GM19468 (cell line): ENCODE measurements around the gene SCAF8.
"Not testable (repeated sequence)": the region's sequence is repeated elsewhere in the genome, so short reads cannot be mapped to it uniquely, and the experiment has no call there.

Experiments
- ATAC-seq: cut with Tn5 transposase; IDR thresholded peaks from one replicate; pipeline ENCODE4 v1.9.1; 2021; ENCODE audit warnings: mild to moderate bottlenecking, moderate library complexity, moderate number of reproducible peaks; ENCODE audit not compliant: unreplicated experiment; ENCODE audit errors: extremely low read depth

SCAF8 gene, protein sequence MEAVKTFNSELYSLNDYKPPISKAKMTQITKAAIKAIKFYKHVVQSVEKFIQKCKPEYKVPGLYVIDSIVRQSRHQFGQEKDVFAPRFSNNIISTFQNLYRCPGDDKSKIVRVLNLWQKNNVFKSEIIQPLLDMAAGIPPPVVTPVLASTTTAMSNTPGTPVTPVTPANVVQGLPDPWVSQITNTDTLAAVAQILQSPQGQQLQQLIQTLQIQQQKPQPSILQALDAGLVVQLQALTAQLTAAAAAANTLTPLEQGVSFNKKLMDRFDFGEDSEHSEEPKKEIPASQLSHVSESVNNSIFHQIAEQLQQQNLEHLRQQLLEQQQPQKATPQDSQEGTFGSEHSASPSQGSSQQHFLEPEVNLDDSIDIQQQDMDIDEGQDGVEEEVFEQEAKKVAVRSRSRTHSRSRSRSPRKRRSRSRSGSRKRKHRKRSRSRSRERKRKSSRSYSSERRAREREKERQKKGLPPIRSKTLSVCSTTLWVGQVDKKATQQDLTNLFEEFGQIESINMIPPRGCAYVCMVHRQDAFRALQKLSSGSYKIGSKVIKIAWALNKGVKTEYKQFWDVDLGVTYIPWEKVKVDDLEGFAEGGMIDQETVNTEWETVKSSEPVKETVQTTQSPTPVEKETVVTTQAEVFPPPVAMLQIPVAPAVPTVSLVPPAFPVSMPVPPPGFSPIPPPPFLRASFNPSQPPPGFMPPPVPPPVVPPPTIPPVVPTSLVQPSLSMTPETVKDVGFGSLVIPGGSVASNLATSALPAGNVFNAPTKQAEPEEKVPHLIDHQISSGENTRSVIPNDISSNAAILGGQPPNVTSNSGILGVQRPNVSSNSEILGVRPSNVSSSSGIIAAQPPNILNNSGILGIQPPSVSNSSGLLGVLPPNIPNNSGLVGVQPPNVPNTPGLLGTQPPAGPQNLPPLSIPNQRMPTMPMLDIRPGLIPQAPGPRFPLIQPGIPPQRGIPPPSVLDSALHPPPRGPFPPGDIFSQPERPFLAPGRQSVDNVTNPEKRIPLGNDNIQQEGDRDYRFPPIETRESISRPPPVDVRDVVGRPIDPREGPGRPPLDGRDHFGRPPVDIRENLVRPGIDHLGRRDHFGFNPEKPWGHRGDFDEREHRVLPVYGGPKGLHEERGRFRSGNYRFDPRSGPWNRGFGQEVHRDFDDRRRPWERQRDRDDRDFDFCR (N-terminal part only)

DNA sequence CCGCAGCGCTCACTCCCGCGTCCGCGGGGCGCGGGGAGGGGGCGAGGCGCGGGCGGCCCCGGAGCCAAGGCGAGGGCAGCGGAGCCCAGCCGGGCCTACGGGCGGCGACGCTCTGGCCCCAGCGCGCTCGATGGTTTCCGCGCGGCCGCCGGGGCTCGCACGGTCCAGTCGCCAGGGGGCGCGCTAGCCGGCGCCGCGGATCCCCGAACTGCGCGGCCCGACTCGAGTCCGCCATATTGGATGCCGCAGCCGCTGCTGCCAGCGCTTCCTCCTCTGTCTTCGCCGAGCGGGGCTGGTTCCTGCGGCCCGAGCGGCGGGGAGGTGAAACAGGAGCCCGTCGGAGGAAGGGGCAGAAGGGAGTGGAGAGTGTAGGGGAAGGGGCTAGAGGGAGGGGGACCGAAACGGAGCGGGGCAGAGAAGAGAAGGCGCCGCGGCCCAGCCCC is at the start of gene SCAF8:
Gene SCAF8, plus strand, starts transcription at position 234 of the 443 bp plus-strand sequence. CDS start 485 bp downstream, outside the sequence.
- peak; percentile 91 for ATAC-seq

DNA sequence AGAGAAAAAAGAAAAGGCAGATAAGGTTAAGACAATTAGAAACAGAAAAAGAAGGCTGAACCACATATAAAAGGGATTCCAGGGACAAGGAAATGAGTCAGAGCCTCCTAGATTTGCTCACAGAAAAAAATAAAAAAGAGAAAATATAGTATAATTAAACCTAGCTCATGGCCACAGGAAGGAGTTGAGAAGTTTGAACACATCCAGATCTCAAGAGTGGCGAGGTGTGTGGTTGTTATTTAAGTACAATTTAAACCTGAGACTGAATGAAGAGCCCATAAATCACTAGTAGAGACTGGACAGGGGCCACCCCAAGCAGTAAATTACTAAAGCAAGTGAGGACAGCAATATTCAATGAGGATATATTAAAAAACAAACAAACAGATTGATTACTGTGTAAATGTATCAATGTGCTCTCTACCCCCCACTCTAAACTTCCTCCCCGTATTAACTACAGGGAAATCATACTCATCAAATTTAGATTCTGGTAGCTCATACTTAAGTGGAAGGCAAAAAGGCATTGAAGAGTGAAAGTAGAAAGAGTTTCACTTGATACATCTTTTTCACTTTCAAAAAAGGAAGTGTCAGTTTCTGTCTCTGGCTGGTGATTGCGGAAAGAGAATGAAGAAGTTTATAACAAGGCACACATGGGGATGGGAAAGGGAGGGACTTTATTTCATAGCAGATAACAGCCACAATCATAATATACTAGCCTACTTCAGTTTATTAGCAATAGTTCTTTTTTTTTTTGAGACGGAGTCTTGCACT is 49.3 kb upstream of the SCAF8 start:
- ATAC-seq = peak; percentile 90

DNA sequence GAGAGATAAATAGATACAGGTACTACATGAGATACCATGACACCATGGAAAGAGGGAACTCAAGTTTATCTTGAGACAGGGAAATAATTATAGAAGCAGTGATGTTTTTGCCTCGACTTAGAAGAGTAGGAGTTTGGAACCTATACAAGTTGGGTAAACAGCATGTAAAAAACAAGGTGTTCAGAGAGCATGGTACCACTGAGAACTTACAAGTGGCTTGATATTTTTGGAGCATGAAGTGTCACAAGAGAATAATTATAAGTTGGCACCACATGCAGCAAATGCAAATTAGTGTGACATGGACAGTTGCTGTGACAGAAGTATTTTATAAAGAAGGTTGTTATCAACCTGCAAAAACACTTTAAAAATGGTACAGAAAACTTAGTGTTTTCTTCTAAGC is 47.1 kb upstream of the SCAF8 start:
- ATAC-seq = no peak

DNA sequence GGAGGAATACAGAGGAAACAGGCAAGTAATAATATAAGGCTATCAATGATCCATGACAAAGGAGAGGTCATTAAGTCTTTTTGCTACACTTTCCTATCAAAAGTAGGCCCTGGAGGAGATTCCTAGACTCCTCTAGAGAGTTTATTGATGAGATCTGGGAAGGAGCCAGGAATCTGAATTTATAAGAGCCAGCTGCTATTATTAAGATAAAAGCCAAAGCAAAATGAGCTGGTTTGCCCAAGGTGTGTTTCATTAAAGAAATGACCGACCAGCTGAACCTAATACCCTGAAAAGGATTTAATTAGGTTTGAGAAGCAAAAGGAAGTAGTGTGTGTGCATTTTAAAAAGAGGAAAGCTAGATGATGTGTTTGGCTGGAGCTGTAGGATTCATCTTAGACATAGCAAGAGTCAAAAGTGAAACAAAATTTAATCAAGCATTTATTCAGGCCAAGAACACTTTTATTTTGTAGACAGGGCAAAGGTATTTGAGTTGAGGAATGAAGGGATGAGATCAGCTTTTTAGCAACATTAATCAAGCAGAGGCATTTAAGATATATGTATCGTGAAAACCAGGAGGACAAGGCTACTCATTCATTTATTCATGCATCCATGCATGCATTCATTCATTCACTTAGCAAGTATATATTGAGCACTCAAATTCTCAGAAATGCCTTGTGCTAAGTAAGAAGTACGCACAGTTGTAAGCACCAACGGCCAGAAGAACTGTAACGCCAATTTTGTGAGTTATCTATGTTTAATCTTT is 43.5 kb upstream of the SCAF8 start:
- ATAC-seq = no peak

DNA sequence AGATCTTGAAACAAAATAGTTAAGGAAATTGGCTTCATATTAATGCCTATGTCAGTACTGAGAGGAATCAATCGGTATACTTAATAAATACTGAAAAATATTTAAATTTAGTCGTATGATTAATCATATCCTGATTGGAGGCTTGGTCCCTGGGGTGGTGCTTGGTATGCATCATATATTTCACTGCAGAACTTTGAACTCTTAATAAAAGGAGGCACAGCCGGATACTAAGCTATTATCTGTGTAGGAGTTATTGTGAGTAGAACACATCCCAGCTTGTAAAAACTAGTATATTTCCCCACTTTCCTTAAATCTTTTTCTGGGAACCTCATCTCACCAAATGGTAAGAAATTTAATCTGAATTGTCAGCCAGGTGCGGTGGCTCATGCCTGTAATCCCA is 42.4 kb upstream of the SCAF8 start:
- ATAC-seq = no peak

DNA sequence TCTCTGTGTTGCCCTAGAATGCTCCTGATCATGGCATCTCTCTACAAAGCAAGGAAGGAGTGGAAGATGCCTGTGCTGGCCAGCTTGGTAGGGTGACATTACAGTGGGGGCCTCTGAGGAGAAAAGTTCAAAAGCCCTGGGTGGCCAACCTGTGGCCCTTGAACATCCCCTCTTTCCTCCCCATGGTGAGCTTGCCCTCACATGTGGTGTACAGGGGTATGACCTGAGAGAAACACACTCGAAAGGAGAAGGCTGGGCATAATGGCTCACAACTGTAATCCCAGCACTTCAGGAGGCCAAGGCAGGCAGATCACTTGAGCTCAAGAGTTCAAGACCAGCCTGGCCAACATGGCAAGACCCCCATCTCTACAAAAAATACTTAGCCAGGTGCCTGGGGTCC is 36.6 kb upstream of the SCAF8 start:
- ATAC-seq = no peak

DNA sequence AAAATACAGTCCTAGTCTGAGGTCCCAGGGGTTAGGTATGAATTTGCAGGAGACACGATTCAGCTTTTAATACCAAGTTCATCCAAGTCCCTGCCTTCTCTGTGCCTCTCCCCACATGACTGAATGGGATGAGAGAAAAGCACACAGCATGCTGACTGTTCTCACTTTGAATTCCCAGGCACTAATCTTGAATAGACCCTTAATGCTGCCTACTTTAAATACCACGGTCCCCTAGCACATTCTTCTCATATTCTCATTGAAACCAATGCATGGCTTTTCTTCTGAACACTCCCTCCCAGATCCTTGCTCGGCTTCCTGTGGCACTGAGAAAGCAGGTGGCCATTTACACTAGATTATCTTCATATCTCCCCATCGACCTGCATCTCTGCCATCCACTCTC is 30.1 kb upstream of the SCAF8 start:
- ATAC-seq = no peak

DNA sequence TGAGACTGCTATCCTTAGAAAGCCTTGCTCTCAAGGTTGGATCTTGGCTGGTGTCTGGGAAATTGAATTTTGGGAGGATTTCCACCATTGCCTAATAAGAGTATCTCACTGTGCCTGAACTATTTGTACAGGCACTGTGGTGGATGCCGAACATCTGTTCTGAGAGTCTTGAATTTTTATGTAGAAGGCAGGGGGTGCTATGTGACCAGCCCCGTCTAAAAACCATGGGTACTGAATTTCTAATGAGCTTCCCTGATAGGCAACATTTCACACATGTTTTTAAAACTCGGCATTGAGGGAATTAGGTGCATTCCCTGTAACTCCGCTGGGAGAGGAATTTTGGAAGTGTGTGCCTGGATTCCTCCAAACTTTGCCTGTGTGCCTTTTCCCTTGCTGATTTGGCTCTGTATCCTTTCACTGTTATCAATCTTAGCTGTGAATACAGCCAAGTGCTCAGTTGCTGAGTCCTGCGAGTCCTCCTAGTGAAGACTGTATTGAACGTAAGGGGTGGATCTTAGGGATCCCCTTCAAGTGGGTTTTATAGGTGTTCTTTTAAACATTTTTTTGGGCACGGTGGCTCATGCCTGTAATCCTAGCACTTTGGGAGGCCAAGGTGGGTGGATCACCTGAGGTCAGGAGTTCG is 27.6 kb upstream of the SCAF8 start:
- no peak for ATAC-seq

DNA sequence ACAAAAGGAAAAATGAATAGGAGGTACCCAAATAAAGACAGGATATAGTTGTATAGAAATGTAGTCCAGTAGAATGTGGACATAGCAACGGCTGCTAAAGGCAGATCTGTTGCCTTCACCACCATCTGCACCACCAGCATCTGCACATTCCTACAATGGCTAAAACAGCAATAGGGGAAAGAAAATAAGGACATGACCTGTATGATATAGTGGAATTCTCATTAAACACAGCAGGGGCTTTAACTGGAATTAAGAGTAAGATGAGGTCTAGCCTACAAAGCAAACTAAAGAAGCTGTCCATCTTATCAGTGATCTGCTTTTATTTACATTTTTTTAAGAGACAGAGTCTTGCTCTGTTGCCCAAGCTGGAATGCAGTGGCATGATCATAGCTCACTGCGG is 26.8 kb upstream of the SCAF8 start:
- ATAC-seq = no peak

DNA sequence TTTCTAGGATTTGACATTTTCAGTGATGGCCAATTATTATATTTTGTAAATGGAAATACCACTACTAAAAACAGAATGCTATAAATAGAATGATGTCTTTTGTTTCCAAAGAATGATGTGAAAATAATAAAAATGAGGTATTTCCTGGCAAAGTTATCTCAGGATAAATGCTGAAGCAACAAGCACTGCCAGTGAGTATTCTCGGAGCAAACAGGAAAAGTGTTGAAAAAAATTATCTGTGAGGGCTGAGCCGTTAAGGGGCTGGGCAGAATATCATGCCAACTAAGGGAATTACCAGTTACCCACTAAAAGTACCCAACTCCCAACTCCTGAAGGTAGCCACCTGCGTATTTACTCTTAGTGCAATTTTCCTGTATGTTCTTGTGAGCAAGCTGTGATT is 23.6 kb upstream of the SCAF8 start:
- ATAC-seq = no peak

DNA sequence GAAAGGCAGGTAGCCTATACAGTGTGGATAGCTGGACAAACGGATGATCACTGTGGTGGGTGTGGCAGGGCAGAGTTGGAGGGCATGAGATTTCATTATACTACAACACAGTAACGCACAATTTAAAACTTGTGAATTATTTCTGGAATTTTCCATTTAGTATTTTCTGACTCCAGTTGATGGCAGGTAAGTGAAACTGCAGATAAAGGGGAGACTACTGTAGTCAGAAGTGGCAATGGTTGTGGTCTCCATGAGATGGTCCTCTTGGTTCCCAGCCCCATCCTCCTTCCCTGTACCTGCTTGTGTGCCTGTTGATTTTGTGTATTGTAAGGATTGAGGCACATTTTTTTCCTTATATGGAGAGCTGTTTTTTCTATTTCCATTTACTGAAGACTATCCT is 22.5 kb upstream of the SCAF8 start:
- ATAC-seq = no peak

DNA sequence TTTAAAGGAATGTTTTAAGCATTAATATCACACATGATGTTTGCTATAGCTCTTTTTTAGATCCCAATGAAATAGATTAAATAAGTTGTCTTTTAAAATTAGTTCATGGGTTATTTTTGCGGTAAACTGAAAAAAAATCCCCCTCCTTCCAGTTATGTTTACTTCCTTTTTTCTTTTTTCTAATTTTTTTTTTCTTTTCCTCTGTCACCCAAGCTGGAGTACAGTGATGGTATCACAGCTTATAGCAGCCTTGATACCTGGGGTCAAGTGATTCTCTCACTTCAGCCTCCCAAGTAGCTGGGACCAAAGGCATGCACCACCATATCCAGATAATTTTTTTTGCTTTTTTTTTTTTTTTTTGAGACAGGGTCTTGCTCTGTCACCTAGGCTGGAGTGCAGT is 17.8 kb upstream of the SCAF8 start:
- no peak for ATAC-seq

DNA sequence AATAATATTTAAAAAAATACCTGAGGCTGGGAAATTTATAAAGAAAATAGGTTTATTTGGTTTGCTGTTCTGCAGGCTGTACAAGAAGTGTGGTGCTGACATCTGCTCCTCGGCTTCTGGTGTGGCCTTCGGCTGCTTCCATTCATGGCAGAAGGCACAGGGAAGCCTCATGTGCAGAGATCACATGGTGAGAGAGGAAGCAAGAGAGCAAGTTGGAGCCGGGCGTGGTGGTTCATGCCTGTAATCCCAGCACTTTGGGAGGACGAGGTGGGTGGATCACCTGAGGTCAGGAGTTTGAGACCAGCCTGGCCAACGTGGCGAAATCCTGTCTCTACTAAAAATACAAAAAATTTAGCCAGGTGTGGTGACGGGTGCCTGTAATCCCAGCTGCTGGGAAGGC is 16.9 kb upstream of the SCAF8 start:
- not testable (repeated sequence) for ATAC-seq

DNA sequence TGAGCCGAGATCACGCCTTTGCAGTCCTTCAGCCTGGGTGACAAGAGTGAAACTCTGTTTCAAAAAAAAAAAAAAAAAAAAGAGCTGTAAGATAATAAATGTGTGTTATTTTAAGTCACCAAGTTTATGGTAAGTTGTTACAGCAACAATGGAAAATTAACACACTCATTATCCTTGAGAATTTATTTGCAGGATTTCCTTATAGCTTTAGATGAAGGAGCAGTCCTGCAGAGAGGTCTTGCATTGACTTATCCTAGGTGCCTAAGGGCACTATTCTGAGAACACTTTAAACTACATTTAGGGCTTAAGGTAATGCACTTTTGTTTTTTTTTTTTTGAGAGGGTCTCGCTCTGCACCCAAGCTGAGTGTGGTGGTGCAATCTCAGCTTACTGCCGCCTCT is 13.8 kb upstream of the SCAF8 start:
- ATAC-seq = no peak

DNA sequence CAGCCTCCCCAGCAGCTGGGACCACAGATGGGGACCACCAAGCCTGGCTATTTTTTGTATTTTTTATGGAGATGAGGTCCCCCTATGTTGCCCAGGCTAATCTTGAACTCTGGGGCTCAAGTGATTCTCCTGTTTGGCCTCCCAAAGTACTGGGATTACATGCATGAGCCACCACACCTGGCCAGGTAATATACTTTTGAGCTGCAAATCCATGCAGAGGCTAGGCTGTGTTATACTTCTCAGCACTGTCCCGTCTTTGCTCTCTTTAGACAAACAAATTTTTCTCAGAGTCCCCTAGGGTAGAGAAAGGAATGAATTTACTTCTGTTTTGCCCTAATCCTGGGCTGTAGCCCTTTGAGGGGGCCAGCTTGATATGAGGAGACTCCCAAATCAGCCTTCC is 13.4 kb upstream of the SCAF8 start:
- no peak for ATAC-seq

DNA sequence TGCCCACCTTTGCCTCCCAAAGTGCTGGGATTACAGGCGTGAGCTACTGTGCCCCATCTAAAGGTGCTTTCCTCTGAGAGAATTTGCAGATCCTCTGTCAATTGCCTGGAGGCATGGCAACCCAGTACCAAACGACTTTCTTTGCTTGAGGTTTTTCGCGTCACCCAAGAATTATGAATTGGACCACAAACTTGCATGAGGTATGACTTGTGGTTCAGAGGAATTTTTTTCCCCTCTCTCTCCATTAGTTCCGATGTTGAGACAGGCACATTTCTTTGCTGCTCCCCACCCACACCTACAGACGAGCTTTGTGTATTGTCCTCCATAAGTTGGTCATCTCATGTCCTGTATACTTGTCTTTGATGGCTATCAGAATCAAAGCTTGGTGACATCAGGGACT is 11.8 kb upstream of the SCAF8 start:
- no peak for ATAC-seq

DNA sequence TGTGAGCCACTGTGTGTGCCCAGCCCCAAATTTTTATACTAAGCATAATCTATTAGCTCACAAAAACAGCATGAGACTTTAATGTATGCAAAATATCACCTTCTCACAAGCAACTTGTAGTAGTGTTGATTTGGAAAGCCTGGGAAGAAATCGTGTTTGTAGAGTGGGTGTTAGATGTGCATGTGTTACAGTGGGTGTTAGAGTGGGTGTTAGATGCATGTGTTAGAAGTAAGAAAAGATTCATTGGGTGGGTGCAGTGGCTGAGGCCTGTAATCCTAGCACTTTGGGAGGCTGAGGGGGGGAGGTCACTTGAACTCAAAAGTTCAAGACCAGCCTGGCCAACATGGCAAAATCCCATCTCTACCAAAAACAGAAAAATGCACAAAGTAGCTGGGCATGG is 6.3 kb upstream of the SCAF8 start:
- ATAC-seq = no peak

DNA sequence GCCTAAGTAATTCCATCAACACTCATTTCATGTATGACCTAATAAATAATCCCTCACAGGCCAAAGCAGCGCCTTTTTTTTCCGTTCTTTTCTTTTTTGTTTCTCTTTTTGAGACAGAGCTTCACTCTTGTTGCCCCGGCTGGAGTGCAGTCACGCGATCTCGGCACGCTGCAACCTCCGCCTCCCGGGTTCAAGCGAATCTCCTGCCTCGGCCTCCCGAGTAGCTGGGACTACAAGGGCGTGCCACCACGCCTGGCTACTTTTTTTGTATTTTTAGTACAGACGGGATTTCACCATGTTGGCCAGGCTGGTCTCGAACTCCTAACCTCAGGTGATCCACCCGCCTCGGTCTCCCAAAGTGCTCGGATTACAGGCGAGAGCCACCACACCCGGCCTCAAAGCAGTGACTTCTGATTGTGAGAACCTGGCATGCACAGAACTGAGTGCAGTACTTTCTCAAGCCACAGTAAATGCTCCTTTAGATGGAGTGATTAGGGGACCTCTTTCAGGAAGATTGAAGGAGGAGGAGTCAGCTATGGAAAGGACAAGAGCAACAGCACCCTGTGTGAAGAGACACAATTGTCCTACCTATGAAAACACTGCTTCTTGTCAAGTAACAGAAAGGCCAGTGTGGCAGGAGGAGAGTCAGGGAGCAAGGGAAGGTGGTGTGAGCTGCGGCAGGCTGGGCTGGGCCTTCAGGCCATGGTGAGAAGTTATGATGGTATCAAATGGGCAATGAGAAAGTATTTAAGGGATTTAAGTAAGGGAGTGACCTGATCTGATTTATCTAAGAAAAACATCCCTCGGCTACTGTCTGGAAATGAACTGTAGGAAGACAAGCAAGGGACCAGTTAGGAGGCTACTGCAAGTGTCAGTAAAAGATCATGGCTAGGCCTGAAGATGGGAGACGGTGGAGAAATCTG is 1.7 kb upstream of the SCAF8 start:
- ATAC-seq = no peak
